Measurements from ENCODE around the gene SPDYE17.
"Not testable (repeated sequence)": the region's sequence is repeated elsewhere in the genome, so short reads cannot be mapped to it uniquely, and the experiment has no call there.

GRCh38 chr7:77005461-77006057 lies 26.6 kb downstream of the SPDYE17 start:
- TF ChIP-seq SPI1, POLR2AphosphoS5, POLR2A (IDR thresholded peaks at IDR 0.05; ENCODE audit: low read depth, low read length): not testable (repeated sequence)

All from GM12891 (cell line).